Activated CD4-positive, alpha-beta T cell treated with anti-CD3 and anti-CD28 coated beads, Interleukin-2, Interleukin-4, amounts not matched to agents 100 ng/mL and 50 ng/mL, durations not matched to agents 16 hours and 8 hours (primary cell): ENCODE results near the gene ZNF438.

ENCODE experiments used
- DNase-seq: peaks from one replicate; pipeline ENCODE4 v3.0.0-alpha.2; 2020; ENCODE audit warnings: low spot score

ZNF438 gene

DNA sequence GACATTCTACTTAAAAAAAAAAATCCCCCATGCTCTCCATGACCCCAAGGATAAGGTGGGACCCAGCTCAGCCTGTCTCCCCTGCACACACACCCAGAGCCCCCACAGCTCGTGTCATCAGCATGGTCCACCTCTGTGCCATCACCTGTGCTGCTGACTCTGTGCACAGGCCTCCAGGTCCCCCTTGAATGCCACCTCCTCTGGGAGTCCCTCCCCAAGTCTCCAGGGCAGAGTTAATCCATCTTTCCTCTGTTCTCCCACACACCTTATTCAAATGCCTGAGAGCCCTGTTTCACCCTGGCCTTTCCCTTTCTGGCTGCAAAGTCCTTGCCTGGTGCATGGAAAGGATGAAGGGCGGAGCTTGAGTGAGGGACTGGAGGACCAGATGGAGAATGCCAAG, 208.0 kb downstream of the ZNF438 start:
- no peak for DNase-seq

DNA sequence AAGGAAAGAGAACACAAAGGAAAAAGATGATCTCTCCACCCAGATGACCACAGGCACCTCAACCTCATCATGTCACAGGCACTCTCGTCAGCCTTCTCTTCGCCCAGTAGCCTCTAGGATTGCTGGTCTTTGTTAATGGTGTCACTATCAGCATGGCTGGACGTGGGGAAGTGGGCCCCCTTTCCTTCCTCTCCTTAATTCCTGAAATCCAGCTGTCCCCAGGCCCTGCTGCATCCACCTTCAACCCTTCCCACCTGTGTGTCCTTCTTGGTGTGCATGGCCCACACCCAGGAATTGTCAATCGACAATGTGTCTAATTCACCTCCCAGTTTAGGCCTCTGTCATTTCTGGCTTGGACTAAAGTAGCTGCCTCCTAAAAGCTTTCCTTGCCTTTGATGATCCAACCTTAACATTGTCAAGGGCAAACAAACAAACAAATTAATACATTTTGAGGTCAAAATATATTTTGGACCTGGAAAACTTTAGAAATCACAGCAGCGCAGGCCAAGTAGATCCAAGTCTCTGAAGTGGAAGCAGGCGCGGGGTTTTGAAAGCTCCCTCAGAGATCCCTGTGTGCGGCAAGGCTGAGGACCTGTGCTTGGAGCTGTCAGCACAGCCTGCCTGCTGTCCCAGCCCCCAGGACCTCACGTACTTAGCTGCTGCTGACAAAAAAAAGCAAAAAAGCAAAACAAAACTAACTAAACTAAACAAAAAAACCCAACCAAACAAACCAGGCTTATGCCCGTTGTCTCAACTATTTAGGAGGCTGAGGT, 208.8 kb downstream of the ZNF438 start:
- DNase-seq: no peak

DNA sequence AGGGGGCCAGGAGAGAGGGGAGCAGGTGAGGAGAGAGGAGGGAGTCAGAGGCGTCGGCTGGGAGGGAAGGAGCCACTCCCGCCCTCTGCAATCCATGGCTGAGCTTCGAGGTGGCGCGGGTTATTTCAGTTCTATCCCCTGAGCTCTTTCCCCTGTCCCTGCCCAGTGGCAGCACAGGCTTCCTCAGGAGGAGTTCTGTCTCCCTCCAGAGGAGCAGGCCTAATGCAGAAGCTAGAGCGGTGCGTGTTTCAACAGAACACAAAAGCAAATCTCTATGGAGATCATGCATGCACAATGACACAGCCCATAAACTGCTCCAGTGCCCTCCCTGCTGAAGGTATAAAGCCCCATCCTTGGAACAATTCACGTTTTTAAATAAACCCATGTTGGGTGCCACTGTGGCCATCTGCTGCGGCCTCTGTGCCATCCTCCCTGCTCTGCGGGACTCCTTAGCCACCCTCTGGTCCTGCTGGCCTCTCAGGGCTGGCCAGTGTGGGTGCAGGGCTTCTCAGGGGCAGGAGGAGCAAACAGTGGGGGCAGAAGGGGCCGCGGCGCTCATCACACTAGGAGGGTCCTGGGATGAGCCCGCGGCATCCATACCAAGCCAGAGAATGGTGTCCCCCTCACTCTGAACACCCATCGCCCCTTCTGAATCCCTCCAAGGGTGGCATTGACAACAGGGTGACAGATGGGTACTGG, 209.5 kb downstream of the ZNF438 start:
- DNase-seq: no peak

DNA sequence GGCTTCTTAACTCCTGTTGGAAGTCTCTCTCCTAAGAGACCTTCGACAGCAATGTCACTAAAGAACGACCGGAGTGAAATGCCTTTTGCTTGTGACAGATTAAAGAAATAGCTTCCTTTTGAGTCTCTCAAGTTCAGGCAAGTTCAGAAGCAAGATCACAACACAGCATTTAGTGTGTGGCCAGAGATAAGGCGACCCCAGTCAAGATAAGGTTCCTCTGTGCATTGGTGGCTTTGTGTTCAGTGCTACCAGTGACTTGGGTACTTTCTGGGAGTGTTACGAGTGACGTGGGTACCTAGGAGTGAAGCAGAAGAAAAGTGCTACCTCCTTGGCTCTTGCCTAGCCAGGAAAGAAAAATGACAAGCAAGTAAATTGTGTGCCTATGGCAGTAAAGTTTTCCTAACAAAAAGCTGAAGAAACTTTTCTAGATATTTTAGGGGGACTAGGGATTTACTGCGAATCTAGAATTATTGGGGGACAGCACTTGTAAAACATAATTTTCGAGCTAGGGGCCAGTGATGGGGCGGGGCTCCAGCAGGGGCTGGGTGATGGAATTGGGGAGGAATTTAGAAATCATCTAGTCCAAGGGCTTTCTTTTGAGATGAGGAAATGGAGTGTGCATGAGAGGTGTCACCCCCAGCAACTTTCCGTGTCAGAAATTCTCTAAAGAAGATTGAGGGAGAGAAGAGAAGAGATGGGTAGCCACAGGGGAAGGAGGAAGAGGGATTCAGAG, 210.2 kb downstream of the ZNF438 start:
- no peak for DNase-seq

DNA sequence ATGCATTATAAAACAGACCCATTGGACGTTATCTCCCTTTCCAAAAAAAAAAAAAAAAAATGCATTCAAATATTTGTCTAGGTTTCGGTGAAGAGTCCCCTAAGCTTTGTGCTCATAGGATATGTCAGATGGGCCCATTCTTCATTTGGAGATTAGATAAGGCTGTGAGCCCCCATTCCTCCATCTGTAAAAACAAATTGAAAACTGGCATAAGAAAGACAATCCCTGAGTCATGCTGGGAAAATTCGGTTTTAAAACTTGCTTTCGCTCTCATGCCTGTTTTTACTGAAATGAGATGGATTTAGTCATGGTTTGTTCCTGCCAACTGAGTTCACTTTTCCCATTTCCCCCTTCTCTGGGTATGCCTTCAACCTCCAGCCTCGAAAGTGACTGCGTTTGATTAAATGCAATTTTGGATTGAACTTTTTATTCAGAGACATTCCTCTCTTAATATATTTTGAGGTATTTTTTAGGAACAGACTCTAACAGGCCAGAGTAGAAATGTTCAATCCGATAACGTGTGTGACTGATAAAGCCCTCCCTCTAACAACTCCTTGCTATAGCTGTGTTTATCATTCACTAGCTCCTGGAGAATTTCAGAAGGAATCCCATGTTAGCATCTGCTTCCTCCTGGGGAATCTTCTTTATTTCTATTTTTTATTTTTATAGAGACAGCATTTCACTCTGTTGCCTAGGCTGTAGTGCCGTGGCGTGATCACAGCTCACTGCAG, 211.2 kb downstream of the ZNF438 start:
- DNase-seq: no peak

DNA sequence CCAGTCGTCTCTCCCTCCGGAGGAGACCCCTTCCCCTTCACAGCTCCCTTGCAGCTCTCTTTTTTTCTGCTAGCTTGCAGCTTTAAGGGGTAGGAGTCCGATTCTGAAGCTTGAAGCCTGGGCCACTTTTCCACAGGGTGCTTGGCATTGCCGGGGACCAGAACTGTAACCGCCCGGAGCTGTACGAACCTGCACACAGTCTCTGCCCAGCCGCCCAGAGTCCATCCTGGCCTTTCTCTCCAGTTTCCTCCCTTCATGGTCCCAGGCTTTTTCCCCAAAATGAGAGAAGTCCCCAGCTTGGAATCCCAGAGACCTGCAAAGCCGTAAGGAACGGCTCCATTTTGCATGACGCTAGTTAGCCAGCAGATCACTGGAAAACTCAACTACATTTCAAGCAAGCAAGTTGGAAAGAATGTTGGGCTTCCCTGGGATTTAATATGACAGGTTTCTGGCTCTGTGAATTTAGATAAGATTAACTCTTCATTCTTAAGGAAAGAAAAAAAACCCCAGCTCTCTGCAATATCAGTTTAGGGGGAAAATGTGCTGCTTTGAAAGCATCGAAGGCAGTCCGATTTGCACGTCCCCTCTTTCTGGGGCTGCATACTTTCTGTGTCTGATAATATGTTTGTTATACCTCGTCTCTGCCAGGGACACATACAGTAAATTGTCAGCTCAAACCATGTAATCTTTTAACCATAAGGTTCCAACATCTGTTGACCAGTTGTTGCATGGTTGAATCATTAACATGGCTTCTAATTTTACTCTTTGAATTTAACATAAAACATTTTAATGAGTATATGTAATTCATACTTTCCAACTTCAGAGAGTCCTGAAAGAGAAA, 212.1 kb downstream of the ZNF438 start:
- DNase-seq: no peak

DNA sequence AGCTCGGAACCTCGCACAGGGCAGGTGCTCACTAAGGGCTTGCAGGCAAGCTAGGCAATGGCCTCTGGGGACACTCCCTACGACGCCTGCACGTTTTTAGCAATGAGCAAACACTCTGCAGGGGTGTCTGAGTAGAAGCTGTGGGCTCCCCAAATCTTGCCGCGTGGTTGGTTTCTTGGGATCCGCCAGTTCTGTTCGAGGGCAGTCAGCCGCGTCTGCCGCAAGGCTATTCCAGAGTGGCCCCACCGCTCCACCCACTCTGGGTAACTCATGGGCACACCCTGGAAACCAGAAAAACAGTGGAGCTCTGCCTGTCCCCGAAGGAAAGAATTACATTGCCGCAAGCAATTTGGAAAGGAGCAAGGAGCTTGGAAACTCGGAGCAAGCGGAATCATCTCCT, 212.8 kb downstream of the ZNF438 start:
- no peak for DNase-seq

DNA sequence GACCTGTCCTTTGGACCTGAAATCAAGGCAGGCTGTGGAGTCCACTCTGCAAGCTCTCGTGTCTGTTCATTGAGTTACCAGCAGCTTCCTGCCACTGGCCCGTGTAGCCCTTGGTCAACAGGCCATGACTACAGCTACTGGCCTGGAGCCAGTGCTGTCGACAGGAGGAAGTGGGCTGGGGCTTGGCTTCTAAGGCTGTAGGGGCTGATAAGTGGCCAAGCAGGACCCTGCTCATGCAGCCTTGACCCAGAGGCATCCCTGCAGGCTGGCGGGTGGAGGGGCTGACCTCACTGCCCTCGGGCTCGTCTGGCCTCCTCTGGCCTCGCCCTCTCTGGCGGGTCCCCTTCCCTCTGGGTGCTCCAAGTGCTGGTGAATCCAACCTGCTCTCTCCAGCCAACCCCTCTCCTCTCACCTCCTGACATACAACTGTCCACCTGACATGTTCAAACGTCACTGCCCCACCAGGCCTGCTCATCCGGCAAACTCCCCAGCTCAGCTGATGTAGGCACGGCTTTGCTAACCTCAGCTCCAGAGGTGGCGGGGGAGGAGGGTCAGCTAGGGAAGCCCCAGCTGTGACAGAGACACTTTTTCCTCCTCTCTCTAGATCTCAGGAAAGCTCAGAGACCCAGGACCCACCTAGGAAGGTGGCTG, 213.5 kb downstream of the ZNF438 start:
- no peak for DNase-seq

DNA sequence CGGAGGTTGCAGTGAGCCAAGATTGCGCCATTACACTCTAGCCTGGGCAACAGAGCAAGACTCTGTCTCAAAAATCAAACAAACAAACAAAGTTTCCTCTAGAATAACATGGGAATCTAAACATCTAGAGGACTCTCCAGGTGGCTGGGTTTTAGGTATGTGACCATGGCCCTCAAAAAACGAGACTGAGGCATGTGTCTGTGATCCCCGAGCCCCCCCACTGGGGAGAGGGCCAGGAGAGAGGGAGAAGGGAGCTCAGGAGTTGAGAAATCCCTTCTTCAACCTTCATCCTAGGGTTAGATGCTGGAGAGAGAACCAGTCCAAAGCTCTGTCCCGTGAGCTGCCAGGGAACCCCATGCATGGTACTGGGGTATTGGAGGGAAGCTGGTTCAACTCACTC, 214.1 kb downstream of the ZNF438 start:
- DNase-seq: no peak

DNA sequence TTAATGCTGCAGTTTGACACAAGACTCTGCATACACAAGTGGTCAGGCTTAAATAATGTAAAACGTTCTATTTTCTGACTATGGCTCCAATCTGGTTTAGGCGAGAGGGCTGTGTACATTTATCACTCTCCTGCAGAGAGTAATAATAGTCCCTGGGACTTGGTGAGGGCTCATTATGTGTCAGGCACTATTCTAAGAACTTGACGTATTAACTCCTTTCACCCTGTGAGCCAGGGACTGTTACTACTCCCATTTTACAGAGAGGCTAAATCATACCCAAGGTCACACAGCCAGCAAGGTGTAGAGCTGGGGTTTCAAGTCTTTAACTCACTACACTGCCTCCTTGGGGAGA, 214.9 kb downstream of the ZNF438 start:
- DNase-seq: no peak

DNA sequence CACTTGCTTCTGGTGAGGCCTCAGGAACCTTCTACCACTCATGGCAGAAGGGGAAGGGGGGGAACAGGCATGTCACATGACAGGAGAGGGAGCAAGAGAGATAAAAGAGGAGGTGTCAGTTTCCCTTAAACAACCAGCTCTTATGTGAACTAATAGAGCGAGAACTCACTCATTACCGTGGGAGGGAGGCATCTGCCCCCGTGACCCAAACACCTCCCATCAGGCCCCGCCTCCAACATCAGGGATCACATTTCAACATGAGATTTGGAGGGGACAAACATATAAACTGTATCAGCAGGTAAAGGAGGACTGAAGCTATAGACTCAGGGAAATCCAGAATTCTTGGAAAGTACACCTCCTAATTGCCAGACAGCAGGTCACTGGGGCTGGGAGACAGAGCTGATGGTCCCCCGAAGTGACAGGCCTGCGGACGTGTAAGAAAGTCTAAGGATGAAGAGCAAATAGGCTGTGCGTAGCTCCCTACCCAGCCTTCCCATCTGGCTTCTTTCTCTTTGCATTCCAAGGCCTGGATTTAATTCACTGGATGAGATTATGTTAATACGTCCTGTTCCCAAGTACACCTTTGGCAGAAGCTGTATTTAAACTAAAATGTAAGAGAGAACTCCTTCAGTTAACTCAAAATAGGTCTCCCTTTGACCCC, 215.4 kb downstream of the ZNF438 start:
- no peak for DNase-seq

DNA sequence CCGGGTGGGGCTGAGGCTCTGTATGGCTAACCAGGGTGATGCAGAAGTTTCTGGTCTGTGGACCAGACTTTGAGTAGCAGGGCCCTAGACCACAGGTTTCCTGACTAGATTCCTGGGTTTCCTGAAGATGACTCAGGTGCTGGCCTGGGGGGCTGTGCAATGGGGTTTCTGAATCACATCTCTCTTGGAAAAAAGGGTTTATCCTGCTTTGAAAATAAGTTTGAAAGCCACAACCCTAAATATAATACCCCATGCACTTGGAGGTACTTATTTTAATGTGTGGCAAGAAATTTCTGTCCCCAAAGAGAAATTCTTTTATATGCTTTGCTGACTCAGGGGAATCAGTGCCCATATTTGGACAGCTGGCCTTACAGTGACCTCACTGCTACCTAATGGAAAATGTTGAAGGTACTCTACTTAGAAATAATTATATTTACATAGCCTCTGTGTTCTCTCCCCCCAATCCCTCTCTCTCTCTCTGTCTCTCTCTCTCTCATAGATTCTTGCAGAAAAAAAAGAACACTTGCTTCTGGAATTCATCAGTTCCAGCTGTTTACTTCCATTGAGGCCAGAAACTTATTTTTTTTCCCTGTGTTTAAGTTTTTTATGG, 217.7 kb downstream of the ZNF438 start:
- DNase-seq: no peak

DNA sequence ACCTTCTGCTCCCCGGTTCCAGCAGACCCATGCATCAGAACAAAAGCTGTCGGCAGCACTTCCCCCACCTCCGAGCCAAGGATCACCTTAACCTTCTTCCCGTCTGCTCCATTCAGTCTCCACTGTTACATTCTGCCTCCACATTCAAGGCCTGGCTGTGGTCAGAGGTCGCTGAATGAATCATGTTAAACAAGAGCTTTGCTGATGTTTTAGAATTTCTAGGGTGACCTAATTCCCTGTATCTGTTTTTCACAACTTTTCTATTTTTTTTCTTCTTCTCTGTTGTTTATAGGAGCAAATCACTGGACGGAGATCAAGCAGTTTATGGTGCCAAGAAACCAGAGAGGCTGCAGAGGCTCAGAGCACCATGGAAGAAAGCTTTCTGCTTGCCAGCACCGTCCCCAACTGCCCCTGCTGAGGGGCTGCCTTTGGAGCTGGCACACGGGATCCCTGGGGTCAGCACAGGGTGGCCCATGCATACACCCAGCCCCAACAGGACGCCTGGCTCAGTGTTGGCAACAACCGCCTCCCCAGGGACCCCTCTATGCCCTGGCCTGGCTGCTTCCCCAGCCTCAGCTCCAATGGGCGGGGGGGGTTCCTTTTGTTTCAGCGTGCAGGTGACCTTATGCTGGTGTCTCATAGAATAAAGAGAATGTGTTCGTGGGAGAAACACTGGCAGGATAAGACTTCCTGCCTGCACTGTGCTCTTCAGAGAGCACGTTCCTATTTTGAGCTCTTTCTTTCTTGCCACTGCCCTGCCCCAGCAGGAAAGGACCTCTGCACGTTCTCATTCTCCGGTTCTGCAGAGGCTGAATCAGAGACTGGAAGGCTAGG, 219.4 kb downstream of the ZNF438 start:
- DNase-seq: no peak

DNA sequence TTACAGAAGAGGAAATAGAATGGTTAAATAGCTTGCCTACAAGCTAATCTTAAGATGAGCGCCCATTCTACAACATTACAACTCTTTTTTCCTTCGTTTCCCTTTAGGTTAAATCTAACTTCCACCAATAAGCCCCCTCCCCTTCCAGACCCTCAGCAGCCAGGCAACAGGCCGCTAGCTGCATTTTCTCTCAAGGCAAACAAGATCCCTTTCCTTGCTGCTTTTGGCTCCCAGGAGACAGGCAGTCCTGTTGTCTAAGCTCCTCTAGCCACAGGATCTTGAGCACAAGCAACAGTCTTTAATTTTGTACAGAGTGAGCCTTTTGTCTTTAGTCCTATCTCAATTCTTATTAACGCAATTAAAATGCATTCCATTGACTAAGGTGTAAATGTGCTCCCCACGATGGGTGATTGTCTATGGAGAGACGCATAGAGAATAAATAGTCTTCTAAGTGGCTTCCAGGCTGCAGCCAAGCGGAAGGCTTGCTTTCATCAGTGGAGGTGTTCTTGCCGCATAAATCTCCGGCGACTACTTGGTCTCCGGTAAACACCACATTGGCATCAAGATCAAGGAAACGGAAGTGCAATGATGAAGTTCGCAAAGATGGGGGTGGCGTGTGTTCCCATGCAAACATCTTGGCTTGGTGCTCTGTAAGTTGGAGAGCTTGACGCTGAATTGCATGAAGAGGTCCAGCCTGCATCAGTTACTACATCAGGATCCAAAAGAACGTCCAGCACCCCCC, 220.2 kb downstream of the ZNF438 start:
- no peak for DNase-seq

DNA sequence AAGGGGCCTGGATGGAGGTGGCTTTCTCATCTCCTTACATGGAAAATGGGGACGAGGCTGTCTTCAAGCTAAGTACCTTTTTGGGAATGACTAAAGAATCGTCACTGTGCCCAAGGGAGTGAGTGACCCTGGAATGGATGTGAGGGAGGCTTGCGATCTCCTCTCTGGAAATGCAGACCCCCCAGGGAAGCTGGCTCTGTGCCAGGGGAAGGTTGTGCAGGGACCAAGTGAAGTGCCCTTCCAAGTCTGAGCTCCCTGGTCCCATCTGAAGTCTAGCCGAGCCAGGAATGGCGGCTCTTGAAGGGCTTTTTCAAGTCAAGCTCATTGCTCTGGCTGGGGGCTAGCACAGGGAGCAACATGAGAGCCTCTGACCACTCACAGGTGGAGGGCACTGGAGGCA, 221.2 kb downstream of the ZNF438 start:
- DNase-seq: no peak

DNA sequence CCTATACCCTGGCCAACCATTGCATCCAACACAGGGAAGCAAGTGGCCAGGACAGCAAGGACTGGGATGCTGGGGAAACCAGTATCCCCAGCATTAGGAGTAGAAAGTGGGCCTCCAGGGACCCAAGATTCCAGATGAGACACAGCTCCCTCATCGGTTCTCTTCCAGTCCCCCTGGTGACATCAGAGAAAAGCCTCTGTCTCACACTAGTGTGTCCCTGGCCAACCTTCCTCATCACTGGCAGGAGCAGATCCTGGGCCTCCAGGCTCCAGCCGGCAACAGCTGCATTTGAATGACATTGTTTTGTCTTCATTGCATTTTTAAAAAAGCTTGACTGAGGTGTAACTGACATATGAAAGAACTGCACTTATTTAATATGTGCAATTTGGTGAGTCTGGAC, 224.8 kb downstream of the ZNF438 start:
- DNase-seq: no peak

DNA sequence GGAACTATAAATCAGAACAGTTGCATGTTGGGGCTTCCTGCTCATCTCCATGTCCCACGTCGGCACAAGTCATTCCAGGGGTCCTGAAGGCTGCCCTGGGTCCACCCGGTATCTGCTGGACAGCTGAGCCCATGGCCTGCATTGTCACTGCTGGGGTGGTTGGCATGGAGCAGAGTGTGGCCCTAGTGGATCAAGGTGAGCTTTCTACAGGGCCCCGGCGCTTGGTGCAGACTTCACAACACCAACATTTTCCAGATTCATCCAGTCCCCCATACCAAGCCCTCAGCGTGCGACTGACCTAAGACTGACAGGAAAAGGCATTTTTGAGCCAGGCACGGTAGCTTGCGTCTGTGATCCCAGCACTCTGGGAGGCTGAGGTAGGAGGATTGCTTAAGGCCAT, 226.6 kb downstream of the ZNF438 start:
- no peak for DNase-seq

DNA sequence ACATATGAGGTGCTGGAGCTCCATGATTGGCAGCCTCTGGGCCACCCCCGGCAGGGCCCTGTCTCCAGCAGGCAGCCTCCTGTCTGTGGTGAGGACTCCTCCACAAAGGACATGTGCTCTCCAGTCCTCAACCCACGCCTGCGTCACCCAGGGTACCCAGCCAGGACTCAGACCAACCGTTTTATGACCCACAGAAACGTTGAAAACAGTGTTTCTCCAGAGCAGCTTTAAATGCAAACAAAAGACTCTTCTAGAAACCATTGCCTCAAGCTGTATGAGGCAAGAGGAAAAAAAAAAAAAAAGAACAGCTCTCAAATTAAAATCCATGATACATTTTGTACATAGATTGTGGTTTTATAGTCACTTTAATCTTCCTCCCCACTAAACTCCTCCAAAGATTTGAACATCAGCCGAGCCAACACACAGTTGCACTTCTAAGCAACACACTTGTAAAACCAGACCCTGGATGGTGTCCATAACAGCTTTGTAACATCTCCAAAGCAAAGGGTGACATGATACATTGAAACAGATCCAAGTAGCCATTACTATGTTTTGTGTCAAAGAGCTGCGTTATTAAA, 227.1 kb downstream of the ZNF438 start:
- no peak for DNase-seq
